ENCODE data around the gene RALB.

RALB gene

GRCh38 chr2:120208381-120209353, 44.0 kb upstream of the RALB start:
- Histone ChIP-seq H3K9me3 (ENCODE audit: control insufficient read depth, insufficient read depth, low read depth, low read length) (no peaks in the 10 kb centered on the region), H3K36me3 (ENCODE audit: control insufficient read depth in 2 of 2, insufficient read depth in 1 of 2, low read length in 2 of 2) (no peaks in the 10 kb centered on the region), H3K4me1 (ENCODE audit: control insufficient read depth, insufficient read depth, low read length) (no peaks in the 10 kb centered on the region), H3K4me3 (ENCODE audit: low read depth, low read length) (no peak overlapping the region), H3K27ac (ENCODE audit: extremely low read depth, low read depth, low read length) (no peak overlapping the region)
- ChIA-PET CTCF (interaction anchor here (0.9 to 3.7 kb wide), 2 partner anchors 104 to 506 kb away, joined by 3 to 22 read pairs; no protein-coding TSS in a partner anchor), POLR2A (interaction anchor here (0.6 kb wide), 1 partner anchor 149 kb away, joined by 4 read pairs; no protein-coding TSS in a partner anchor)
- TF ChIP-seq SP3 (tag by site-specific recombination; IDR thresholded peaks at IDR 0.05) (no peak), ZNF518A (tag by site-specific recombination; conservative IDR thresholded peaks at IDR 0.05; ENCODE audit: low read depth) (no peak), ZNF398 (tag by site-specific recombination; IDR thresholded peaks at IDR 0.05) (no peak), RBAK (tag by site-specific recombination; IDR thresholded peaks at IDR 0.05) (no peak), ZNF501 (tag by site-specific recombination; IDR thresholded peaks at IDR 0.05) (no peak), ZNF776 (tag by site-specific recombination; IDR thresholded peaks at IDR 0.05; ENCODE audit: borderline replicate concordance) (no peak), ZSCAN16 (tag by site-specific recombination; IDR thresholded peaks at IDR 0.05) (no peak), ZFP41 (tag by site-specific recombination; IDR thresholded peaks at IDR 0.05; ENCODE audit: borderline replicate concordance) (no peak), ZNF677 (tag by site-specific recombination; IDR thresholded peaks at IDR 0.05) (no peak), ZNF24 (tag by site-specific recombination; IDR thresholded peaks at IDR 0.05) (no peak), ZNF76 (tag by site-specific recombination; IDR thresholded peaks at IDR 0.05; ENCODE audit: borderline replicate concordance, low read depth) (no peak), SETDB1 (IDR thresholded peaks at IDR 0.05; ENCODE audit: insufficient read length, low read length) (no peak), ZNF23 (tag by site-specific recombination; IDR thresholded peaks at IDR 0.05; ENCODE audit: borderline replicate concordance) (no peak), ZNF621 (tag by site-specific recombination; IDR thresholded peaks at IDR 0.05) (no peak), PRDM2 (tag by site-specific recombination; IDR thresholded peaks at IDR 0.05; ENCODE audit: borderline replicate concordance) (no peak), TCF7L2 (IDR thresholded peaks at IDR 0.05; ENCODE audit: borderline replicate concordance, low read depth, low read length) (no peak)

Data from HEK293 (cell line).